ENCODE results near the gene TMEM126A. TPM values are rescaled to one million over a fixed set of nuclear protein-coding genes. Genes with fewer than 3 reads are reported as not detected.

Gene TMEM126A
- total RNA-seq, 1 donor: 34.4 TPM

DNA sequence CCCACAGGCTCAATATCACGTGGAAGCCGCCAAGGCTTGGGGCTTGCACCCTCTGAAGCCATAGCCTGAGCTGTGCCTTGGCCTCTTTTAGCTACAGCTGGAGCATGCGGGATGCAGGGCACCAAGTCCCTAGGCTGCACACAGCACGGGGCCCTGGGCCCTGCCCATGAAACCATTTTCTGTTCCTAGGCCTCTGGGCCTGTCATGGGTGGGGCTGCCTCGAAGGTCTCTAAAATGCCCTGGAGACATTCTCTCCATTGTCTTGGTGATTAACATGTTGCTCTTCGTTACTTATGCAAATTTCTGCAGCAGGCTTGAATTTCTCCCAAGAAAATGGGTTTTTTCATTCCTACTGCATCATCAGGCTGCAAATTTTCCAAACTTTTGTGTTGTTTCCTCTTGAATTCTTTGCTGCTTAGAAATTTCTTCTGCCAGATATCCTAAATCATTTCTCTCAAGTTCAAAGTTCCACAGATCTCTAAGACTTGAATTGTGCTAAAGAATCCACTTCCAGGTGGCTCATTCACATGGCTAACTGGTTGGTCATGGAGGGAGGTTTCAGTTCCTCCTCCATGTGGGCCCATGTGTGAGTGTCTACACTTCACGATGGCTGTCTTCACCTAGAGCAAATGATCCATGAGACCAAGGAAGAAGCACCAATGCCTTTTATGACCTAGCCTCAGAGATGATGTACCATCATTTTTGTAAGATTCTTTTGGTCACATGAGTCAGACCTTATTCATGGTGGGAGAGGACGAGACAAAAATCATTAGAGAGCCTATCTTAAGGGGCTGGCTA is 24.5 kb downstream of the TMEM126A start:
- Histone ChIP-seq H3K4me3 (ENCODE audit: insufficient read depth, low read length) (no peak overlapping the region), H3K27me3 (ENCODE audit: insufficient read depth, low read length) (no peaks in the 10 kb centered on the region), H4K20me1 (ENCODE audit: insufficient read depth, low read length) (no peaks in the 10 kb centered on the region), H3K4me1 (ENCODE audit: insufficient read depth, low read length) (no peaks in the 10 kb centered on the region), H3K4me2 (ENCODE audit: insufficient read depth, low read length) (no peak overlapping the region), H3K9me3 (ENCODE audit: low read depth, low read length) (no peaks in the 10 kb centered on the region), H3K36me3 (ENCODE audit: insufficient read depth, low read length) (no peaks in the 10 kb centered on the region), H3K79me2 (ENCODE audit: insufficient read depth, low read length) (no peaks in the 10 kb centered on the region), H3K27ac (ENCODE audit: low read depth, low read length) (no peak overlapping the region), H2AFZ (ENCODE audit: low read length) (no peak overlapping the region)
- DNase-seq (ENCODE audit: insufficient read length, low spot score, missing footprints): no peak
- TF ChIP-seq CTCF (IDR thresholded peaks at IDR 0.05; ENCODE audit: extremely low read depth, low read depth, low read length): no peak

GRCh38 chr11:85673393-85673792 is 25.6 kb downstream of the TMEM126A start:
- H4K20me1 ChIP-seq (ENCODE audit: insufficient read depth, low read length): no peaks in the 10 kb centered on the region
- H3K27ac ChIP-seq (ENCODE audit: low read depth, low read length): no peak overlapping the region
- TF ChIP-seq CTCF (IDR thresholded peaks at IDR 0.05; ENCODE audit: extremely low read depth, low read depth, low read length): no peak
- H3K4me1 ChIP-seq (ENCODE audit: insufficient read depth, low read length): no peaks in the 10 kb centered on the region
- H3K27me3 ChIP-seq (ENCODE audit: insufficient read depth, low read length): no peaks in the 10 kb centered on the region
- H3K9me3 ChIP-seq (ENCODE audit: low read depth, low read length): no peaks in the 10 kb centered on the region
- no peaks in the 10 kb centered on the region for H3K79me2 ChIP-seq (ENCODE audit: insufficient read depth, low read length)
- no peak for DNase-seq (ENCODE audit: insufficient read length, low spot score, missing footprints)
- H3K36me3 ChIP-seq (ENCODE audit: insufficient read depth, low read length): no peaks in the 10 kb centered on the region
- H3K4me2 ChIP-seq (ENCODE audit: insufficient read depth, low read length): no peak overlapping the region
- no peak overlapping the region for H3K4me3 ChIP-seq (ENCODE audit: insufficient read depth, low read length)
- H2AFZ ChIP-seq (ENCODE audit: low read length): no peak overlapping the region

DNA sequence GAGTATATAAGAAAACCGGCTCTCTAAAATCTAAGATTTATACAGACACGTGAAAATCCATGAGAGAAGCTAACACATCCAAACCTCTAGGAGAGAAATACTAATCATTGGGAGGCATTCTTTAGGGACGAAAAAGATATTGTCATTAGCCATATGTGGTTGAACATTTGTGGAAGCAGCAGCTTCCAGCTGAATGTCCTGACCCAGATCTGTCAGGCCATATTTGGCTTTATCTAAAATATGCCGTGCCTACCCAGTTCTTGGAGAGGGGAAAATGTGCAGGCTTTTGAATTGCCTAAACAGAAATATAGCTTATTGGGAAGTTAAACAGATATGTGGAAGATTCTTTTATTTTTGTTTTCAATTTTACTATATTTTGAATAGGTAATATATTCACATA is 31.8 kb downstream of the TMEM126A start:
- peaks cover 5% of the 10 kb centered on the region for H3K4me1 ChIP-seq (ENCODE audit: insufficient read depth, low read length)
- no peak for DNase-seq (ENCODE audit: insufficient read length, low spot score, missing footprints)
- no peaks in the 10 kb centered on the region for H3K27me3 ChIP-seq (ENCODE audit: insufficient read depth, low read length)
- no peaks in the 10 kb centered on the region for H3K79me2 ChIP-seq (ENCODE audit: insufficient read depth, low read length)
- H2AFZ ChIP-seq (ENCODE audit: low read length): no peak overlapping the region
- H3K9me3 ChIP-seq (ENCODE audit: low read depth, low read length): no peaks in the 10 kb centered on the region
- no peaks in the 10 kb centered on the region for H4K20me1 ChIP-seq (ENCODE audit: insufficient read depth, low read length)
- no peak overlapping the region for H3K27ac ChIP-seq (ENCODE audit: low read depth, low read length)
- no peaks in the 10 kb centered on the region for H3K36me3 ChIP-seq (ENCODE audit: insufficient read depth, low read length)
- H3K4me3 ChIP-seq (ENCODE audit: insufficient read depth, low read length): no peak overlapping the region
- H3K4me2 ChIP-seq (ENCODE audit: insufficient read depth, low read length): no peak overlapping the region
- TF ChIP-seq CTCF (IDR thresholded peaks at IDR 0.05; ENCODE audit: extremely low read depth, low read depth, low read length): no peak

DNA sequence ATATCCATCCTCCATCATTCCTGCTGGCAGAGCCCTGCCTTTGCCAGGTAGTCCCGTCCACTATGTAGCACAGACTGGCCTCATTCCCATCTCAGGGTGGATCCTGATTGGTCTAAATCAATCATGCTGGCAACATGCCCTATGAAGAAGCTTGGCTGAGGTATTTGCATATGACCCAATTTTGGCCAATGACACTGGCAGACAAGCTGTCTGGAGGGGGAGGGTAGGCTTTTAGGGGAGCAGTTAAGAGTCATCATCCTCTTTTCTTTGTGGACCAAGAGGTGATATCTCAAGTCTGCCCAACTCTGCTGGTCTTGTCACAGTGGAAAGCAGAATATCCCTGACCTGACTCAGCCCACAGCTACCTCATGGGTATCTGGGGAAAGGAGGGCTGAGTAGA is 33.1 kb downstream of the TMEM126A start:
- DNase-seq (ENCODE audit: insufficient read length, low spot score, missing footprints): no peak
- H3K27me3 ChIP-seq (ENCODE audit: insufficient read depth, low read length): no peaks in the 10 kb centered on the region

More for the DNA sequence above, 33.1 kb downstream of the TMEM126A start:
- Histone ChIP-seq H3K27ac (ENCODE audit: low read depth, low read length) (no peak overlapping the region), H3K4me1 (ENCODE audit: insufficient read depth, low read length) (peaks cover 17% of the 10 kb centered on the region), H3K4me2 (ENCODE audit: insufficient read depth, low read length) (no peak overlapping the region), H4K20me1 (ENCODE audit: insufficient read depth, low read length) (no peaks in the 10 kb centered on the region), H3K79me2 (ENCODE audit: insufficient read depth, low read length) (no peaks in the 10 kb centered on the region), H3K9me3 (ENCODE audit: low read depth, low read length) (no peaks in the 10 kb centered on the region), H2AFZ (ENCODE audit: low read length) (no peak overlapping the region), H3K4me3 (ENCODE audit: insufficient read depth, low read length) (no peak overlapping the region), H3K36me3 (ENCODE audit: insufficient read depth, low read length) (no peaks in the 10 kb centered on the region)
- TF ChIP-seq CTCF (IDR thresholded peaks at IDR 0.05; ENCODE audit: extremely low read depth, low read depth, low read length): no peak

All from osteoblast (primary cell).